HG03095 (cell line): ENCODE measurements around the gene BOLA1.
"Not testable (repeated sequence)": the region's sequence is repeated elsewhere in the genome, so short reads cannot be mapped to it uniquely, and the experiment has no call there.

Source experiments
- ATAC-seq: cut with Tn5 transposase; IDR thresholded peaks from one replicate; pipeline ENCODE4 v1.9.1; 2021; ENCODE audit warnings: moderate library complexity; ENCODE audit not compliant: unreplicated experiment

BOLA1 gene

DNA sequence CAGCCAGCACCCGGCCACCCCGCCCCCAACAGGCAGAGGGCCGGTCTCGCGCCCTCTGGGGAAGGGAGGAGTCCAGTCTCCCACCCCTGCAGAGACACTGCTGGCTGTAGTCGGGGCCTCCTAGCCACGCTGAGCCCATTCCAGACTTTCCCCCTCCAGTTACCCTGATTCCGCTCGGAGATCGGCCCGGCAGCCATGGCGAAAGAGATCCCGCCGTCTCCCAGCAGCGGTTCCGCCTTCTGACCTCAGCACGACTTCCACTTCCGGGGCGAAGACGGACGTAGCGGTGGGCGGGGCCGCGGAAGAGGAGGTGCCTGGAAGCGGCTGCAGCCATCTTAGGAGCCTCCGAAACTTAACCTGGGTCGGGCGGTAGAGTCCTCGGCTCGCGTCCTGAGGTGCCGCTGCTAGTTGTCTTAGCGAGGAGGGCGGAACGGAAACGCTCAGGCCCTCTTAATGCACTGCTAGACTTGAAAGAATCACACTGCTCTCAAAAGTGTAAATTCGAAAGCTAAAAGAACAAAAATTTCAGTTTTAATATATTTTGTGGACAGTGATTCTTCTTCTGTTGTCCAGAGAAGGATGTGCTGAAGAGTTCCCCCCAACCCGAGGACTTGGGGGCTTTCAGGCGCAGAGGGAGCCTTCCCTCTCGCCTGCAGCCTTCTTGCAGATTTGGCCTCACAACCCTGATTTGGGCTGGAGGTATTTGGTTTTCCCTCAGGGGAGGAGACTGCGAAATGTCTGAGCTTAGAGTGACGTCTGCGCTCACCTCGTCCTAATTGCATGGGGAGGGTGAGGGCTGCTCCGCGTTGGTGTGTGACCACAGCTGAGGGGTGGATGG is 28.4 kb downstream of the BOLA1 start, which contains the start of gene SF3B4:
SF3B4 (minus strand) TSS at position 241 of the 838 bp plus-strand sequence; CDS start at position 197, 44 bp downstream.
- peak; percentile 90 for ATAC-seq

DNA sequence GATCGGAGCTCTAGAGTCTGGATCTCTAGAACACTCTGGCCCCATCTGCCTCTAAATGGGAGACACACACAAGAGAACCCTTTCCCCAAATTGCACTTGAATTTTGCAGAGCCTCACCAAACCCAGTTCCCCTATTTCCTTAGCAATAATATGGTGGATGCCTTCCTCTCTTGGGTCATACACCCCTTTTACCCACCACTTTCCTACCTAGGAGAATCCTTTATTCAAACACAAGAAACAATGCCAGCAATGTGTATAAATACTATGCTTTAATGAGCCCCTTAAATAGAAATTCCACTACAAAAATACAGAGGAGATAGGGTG is 29.0 kb downstream of the BOLA1 start:
- no peak for ATAC-seq

DNA sequence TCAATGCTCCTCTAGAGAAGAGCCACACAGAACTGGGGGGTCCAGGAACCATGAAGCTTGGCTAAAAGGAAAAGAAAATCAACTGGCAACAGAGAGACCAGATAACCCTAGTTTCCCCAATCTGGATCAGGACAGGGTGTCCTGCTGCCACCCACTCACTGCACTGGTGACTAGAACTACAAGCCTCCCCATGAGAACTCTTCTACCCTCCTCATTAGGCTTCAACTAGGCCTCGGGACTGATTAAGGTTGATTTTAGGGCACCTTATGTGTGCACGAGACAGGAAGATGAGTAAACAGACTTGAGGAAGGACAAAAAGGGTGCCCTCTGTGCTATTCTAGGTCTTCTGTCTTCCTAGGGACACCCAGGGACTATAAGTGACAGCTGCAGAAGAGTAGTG is 30.5 kb downstream of the BOLA1 start:
- no peak for ATAC-seq

DNA sequence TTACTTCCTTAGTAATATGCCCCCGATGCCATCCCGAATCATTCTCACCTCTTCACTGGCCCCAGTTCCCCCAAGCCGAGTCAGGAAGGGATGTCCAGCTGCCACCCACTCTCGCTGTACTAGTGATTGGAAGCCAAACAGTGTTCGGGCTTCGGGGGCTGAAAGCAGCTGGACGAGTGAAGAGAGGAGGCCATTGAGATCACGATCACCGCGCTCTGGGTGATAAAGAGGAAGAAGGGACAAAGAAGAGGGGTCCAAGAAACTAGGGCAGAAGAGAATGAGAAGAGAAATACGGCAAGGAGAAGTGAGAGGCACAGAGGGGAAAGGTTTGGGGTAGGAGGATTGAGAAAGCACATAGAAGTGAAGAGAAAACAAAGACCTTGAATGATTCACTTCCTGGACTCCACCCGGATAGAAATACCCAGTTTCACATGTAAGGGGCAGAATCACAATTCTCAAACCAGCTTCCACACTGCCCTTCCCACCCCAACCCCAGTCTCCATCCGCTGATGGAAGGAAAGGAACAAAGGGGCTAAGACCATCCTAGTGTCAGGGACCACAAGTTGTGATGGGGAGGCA is 31.9 kb downstream of the BOLA1 start:
- no peak for ATAC-seq

DNA sequence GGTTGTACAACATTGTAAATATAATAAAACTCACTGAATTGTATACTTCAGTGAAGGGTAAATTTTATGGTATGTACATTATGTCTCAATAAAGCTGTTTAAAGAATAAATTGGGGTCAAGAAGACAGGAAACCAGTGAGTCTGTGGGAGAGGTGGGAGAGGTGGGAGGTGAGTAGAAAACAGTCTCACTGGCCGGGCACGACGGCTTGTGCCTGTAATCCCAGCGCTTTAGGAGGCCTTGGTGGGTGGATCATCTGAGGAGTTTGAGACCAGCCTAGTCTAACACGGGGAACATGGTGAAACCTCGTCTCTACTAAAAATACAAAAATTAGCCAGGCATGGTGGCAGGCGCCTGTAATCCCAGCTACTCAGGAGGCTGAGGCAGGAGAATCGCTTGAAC is 33.1 kb downstream of the BOLA1 start:
- ATAC-seq = no peak

DNA sequence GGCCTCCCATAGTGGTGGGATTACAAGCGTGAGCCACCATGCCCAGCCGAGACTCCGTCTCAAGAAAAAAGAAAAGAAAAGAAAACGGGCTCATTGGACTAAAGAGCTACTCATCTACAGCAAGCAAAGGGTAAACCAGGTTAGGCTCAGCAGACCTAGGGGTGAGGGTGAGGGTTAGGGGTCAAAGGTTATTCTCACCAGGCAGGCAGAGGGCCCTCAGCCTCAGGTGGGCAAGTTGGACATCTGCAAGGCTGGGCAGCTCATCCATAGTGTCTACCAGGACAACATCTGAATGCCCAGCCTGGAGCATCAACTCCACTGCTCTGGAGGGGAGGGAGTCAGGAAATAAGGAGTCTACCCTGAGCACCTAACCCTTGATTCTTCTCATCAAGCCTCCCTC is 33.8 kb downstream of the BOLA1 start:
- no peak for ATAC-seq

DNA sequence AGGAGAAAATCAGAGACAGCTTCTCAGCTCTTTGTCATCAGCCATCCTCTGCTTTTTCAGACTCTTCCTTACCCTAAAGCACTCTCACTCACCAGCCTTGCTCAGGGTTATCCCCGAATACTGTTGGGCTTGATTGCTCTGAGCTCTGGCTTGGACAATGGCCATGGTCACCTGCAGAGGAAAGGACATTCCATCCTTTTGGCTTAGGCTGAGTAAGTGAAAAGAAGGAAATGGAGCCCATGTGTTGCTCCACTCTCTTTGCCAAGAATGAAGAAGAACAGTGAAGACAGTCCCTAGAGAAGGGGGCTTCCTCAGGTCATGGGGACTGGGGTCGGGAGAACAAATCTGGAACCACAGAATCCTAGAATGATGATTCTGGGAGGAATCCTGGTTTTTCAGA is 35.0 kb downstream of the BOLA1 start:
- ATAC-seq = no peak

DNA sequence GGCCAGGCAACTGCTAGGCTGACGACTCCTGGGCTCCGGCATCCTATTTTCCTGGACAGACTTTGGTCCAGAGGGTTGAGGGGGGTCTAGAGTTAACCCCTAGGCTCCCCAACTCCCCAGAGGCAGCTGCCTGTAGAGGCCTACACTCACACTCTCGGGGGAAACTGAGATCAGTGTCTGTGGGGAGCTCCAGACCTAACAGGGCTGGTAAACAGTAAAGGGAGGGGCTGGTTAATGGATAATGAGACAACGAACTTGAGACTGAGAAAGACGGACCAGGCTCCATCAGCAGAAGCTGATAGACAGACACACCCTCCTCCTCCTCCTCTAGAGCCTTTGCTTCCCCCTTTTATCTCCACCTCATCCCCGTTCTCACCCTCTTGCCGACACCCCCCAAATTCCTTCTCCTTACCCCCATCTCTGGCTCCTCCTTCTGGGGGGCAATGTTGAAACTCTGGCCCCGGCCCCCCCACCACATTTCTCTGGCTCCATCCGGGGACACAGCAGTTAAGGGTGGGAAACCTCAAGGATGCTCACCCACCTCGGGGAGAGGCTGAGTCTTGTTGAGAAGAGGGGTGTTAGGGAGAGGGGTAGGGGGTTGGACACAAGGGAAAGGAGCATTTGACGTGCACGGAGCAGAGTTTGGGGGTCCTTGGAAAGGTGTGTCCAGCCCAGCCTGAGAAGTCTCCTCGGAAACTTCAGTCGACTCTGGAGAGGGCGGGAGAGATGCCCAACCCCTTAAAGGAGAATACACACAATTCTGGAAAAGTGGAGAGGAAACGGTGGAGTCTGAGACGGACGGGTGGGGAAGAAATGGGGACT is 37.0 kb downstream of the BOLA1 start, which contains the start of gene MTMR11:
MTMR11 (minus strand) TSS at position 710 of the 822 bp plus-strand sequence; CDS start at position 478, 232 bp downstream.
- ATAC-seq = no peak

DNA sequence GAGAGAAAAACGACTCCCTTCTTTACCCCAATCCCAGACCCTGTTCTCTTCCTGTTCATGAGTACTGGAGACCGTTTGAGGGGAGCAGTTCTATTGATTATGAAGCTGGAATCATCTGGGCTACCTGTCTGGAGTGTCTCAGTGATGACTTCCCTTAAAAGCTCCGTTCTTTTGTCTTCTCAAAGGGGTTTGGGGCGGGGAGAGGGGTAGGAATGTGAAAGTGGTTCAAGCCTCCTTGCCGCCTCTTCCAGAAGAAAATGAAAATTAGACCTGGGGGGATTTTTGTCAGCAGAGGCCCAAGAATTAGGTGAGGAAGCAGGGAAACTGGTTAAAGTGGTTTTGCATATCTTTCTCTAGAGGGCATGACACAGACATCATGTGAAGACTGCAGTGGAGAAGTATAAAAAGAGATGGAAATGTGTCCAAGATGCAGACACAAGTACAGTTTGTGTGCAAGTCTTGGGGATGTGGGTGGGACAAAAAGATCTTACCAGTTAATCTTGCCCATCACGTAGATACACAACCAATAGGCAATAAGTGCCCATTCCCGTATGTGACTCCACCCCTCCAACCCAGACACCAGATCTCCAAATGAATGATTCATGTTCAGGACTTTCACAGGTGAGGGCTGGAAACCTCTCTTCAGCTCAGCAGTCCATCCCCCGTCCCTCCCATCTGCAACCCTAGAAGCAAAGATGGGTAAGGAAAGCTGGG is 37.8 kb downstream of the BOLA1 start:
- ATAC-seq = no peak

DNA sequence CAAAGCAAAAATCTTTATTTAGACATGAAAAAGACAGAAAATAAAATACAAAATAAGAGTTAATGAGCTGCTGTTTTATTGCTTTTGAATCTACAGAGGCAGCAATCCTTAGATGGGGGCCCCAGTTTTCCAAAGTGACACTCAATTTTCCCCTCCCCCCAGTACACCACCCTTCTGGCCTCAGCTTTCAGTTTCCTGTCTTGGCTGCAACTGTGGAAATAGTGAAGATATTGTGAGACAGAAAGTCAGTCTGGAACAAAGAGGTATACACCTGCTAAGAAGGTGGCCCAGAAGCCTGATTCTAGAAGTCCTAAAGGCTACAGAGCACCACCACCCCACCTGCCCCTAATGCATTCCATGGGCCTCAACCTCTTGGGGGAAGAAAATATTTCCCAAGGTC is 38.4 kb downstream of the BOLA1 start:
- ATAC-seq = no peak

DNA sequence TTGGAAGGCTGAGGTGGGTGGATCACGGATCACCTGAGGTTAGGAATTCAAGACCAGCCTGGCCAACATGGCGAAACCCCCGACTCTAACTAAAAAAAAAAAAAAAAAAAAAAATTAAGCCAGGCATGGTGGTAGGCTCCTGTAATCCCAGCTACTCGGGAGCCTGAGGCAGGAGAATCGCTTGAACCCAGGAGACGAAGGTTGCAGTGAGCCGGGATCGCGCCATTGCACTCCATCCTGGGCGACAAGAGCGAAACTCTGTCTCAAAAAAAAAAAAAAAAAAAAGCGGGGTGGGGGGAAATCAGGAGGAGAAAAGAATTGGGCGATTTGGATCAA is 39.3 kb downstream of the BOLA1 start:
- not testable (repeated sequence) for ATAC-seq

DNA sequence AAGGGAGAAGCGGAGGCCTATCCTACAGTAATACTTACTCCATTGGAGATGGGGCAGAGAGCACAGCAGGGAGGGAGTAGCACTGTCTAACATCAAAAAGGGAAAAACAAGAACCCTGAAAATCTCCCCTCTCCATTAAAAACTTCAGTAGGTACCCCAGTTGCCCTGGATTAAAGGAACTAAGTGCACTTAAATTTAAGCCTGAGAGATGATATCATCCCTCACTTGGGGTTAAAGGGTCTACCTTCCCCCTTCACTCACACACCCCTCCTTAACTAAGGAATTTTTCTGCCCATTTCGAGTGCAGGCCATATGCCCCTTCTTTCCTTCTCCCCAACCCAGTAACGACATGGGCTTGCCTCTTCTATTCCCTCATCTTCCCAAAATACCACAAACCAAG is 41.1 kb downstream of the BOLA1 start:
- ATAC-seq = no peak

DNA sequence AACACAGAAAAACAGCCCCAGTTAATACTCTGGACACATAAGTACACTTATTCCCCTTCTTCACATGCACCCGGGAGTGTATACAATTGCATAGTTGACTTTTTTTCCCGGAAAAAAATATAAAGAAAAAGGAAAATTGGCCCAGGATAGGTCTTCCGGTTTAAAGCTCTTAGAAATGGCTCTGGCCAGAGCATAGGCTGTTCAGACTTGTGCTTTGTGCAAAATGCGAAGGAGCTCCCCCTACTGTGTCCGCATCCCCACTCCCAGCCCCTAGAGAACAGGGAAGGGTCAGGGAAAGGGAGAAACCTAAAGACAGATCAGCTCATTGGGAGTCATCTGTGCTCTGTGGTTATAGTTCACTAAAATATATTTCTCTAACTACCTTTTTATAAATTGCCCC is 42.8 kb downstream of the BOLA1 start:
- no peak for ATAC-seq

DNA sequence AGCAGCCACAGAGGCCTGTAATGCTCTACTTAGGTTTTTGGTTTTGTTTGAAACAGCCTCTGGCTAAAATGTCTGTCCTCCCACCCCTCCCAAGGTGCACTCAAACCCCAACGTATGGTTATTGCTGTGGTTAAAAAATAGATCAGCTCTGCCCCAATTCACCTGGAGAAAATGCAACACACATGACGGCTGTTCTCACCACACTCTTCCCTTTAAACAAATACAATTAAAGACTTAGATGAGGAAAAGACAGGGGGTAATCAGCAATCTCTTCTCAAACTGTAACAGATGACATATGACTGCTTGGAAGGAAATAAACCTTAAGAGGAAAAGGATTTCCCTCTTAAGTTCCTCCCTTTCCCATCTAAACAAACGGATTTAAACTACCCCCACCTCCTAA is 43.5 kb downstream of the BOLA1 start:
- ATAC-seq = no peak

DNA sequence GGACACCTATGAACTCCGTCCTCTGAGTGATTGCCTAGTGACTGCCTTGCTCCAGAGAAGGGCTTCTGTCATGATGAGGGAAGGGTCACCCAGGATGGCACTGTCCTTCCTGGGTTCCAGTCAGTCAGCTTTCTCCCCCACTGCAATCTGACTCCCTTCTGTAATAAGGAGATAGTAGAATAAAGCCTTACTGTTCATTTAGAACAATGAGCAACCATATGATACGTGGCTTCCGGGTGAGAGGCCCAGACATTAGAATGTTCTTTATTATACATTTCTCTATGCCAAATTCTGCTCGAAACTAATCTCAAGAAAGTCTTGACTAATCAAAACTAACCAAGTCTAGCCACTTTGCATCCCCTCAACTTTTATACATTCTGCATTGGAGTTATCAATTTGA is 45.8 kb downstream of the BOLA1 start:
- no peak for ATAC-seq

DNA sequence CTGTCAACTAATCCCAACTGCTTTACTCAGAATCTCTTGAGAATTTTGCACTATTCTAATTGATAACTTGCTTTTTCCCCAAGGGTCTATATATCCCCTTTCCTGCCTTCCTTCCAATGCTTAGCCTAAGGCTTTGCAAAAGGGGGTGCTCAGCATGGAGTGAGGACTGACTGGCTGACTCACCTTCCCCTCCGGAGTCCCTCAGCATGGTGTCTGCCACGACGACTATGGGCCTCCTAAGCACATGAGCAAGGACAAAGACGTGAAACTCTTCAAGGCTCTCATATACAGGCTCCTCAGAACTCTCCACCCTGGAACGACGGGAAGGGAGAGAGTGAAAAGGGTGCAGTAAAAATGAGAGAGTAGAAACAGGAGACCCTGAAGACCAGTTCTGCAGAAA is 50.5 kb downstream of the BOLA1 start:
- no peak for ATAC-seq
